HK-2 (cell line): ENCODE results near the gene NOVA2.
A peak's percentile ranks its signal among the peaks of the same experiment; 100 is the strongest.

ENCODE experiments used
- DNase-seq: peaks from one replicate; pipeline ENCODE4 v3.0.0-alpha.2; 2018; ENCODE audit not compliant: unreplicated experiment

Gene NOVA2

DNA sequence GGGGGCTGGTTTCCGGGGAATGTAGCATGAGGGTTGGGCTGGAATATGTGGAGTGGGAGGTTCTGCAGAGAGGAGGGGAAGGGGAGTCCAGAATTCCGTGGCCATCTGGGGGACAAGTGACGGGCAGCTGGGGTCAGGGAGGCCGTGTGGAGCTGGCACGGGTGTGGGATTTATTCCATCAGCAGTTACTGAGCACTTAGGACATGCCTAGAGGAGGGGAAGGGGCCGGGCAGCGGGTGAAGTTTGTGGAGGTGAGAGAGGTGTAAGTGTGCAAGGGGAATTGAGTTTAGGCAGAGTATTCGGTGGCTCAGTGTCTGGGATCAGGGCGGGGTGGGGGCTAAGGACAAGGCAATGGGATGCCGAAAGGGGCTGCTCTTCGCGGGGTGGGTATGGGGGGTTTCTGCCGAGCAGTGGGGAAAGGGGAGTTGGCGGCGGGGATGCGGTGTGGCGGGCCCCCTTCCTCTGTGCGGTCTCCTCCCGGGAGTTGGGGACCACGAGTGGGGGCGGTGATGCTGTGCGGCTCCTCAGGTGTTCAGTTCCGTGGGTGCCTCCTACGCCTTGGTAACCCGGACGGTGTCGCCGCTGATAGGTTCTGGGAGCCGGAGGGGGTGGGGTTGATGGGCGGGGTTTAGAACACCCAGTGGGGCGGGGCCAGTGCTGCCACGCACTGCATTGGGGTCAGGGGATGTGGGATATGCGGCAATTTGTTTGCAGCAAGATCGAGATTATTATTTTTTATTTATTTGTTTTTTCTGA is 27.0 kb upstream of the NOVA2 start:
- no peak for DNase-seq

GRCh38 chr19:45999653-46000121 is 26.0 kb upstream of the NOVA2 start:
- no peak for DNase-seq

DNA sequence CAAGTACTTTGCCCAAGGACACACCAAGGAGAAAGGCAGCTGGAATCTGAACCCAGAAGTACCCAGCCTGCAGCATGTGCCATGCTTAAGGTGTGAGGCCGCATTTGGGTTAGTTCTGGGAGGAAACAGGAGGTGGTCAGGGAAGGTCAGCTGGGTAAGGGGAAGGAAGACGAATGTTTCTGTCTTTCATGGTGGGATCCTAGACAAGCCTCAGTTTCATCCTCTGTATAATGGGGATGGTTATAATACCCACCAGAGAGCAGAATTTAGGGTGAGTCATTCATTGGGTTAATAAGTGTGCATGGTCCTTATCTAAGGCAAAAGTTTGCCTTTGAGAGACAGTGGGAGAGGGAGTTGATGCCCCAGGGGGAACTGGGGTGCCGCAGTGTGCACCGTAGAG is 25.2 kb upstream of the NOVA2 start:
- no peak for DNase-seq

- no peak for DNase-seq
These were observed 23.3 kb upstream of the NOVA2 start for GRCh38 chr19:45996933-45997332.

DNA sequence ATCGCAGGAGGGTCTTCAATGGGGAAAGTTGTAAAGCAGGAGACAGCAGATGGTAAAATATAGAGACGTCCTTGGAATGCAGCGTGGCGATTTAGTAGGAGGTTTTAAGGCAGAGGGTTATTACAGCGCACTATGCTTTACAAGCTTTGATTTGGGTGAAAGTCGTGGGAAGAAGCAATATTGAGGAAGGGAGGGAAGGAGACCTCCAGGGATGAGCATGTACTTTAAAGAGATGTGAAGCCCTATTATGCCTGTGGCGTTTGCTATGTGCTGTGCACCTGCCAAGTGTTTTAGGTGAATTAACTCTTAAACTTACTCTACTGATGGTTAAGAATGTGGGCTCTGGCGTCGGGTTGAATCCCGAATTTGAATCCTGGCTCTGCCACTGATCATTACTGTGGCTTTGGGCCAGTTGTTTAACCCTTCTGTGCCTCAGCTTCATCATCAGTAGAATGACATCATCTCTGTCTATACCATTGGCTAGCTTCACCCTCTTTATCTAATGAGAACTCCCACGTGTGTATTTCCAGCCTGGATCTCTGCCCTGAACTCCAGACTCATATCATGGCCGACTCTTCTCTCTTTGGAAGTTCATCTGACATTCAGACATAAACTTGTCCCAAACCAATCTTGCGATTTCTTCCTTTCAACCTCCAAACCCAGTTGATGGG is 22.2 kb upstream of the NOVA2 start:
- DNase-seq: no peak

GRCh38 chr19:45994998-45995714 is 21.5 kb upstream of the NOVA2 start, which contains the start of gene CCDC61:
Gene CCDC61 (plus strand): TSS chr19:45995467. CDS start chr19:46003019, 7,552 bp downstream.
- DNase-seq: peak; percentile 97

- DNase-seq: no peak
These were observed 20.9 kb upstream of the NOVA2 start for GRCh38 chr19:45994456-45994997.

- DNase-seq: no peak
These were observed 16.6 kb upstream of the NOVA2 start for GRCh38 chr19:45990113-45990728.

- DNase-seq: no peak
These were observed 11.7 kb upstream of the NOVA2 start for GRCh38 chr19:45985321-45985720.

GRCh38 chr19:45981350-45981749 is 7.7 kb upstream of the NOVA2 start:
- no peak for DNase-seq

DNA sequence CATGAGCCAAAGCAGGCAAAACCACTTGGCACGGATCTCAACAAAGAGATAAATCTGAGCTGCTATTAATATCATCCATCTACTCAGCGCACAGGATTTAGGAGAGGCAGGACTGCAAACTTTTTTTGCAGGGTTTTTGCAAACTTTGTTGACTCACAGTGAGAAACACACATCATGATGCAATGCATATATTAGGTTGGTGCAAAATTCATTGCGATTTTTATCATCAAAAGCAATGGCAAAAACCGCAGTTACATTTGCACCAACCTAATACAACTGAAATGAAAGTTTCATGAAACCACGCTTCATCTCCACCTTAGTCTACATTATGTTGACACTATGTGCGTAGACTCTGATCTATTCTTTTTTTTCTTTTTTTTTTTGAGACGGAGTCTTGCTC is 4.5 kb upstream of the NOVA2 start:
- DNase-seq: no peak

GRCh38 chr19:45976178-45976577 is 2.5 kb upstream of the NOVA2 start:
- no peak for DNase-seq

DNA sequence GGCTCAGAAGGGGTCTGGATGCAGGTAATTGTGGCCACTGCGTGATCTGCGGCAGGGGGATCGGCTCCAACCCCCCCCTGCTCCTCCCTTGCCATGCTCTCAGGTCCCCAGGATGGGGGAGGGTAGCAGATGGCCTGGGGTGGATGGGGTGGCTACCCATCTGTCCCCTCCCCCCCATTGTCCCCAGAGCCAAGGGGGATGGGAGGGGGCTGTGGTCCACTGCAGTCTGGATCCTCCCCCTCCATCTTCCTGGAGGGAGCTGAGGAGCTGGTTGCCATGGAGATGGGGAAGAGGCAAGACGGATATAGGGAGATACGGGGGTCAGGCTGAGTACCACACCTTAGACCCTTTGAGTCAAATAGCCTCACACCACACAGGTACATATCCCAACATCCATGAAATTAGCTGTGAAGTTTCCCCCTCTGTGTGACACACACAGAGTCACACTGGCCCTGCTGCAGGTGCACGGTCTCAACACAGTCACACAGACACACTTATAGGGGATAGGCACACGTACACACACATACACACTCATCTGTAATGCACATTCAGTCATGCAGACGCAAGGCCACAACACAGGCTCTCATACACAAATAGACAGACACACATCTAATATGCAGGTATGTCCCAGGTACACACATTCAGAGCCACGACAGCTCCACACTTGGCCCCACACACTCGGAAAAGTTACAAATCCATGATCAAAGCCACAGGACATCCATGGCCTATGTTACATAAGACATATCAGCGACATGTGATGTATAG is 1.8 kb upstream of the NOVA2 start:
- no peak for DNase-seq

- no peak for DNase-seq
These were observed 621 bp downstream of the NOVA2 start for GRCh38 chr19:45972947-45973540.

DNA sequence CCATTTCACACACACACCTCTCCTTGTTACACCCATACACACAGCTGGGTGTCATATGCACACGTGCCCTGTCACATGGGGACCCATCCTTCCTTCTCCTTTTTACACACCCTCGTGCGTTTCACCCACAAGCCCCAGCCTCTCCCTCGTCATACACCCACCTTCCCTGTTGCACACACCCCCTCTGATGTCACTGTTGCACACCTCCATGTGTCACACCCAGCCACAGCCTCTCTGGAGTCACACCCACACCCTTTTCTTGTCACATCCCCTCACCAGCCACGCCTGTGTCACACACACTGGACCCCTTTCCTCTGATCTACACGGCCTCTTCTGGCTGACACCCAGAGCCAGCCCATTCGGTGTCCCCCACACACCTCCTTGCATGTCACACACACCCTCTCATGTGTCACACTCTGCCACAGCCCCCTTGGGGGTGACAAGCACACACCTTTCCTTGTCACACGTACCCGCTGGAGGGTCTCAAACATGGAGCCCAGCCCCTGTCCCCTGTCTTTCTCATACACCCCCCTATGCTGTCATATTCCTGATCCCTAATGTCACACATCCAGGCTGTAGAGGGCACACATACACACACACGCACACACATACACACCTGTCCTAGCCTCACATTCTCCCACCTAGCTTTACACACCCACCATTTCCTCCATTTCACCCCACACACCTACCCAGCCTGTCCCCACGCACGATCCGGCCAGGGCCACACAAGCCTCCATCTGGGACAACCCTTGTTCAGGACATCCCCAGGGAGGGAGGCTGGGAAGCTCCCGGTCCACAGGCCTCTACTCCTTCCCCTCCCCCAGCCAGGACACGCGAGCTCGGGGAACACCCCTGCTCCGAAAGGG is 1.4 kb downstream of the NOVA2 start:
- no peak for DNase-seq

GRCh38 chr19:45971260-45971902 is 2.3 kb downstream of the NOVA2 start:
- DNase-seq: no peak

- DNase-seq: no peak
These were observed 4.0 kb downstream of the NOVA2 start for GRCh38 chr19:45969676-45970075.

DNA sequence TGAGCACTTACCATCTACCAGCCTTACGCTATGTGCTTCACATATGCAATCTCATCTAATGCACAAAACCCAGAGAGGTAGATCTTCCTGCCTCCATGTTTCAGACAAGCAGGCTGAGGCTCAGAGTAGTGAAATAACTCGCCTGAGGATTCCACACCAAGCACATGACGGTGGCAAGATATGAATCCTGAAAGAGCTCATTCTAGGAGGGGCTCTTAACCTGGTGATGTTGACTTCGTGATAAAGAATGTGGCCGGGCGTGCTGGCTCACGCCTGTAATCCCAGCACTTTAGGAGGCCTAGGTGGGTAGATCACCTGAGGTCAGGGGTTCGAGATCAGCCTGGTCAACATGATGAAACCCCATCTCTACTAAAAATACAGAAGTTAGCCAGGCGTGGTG is 5.0 kb downstream of the NOVA2 start:
- no peak for DNase-seq

GRCh38 chr19:45967246-45967645 is 6.4 kb downstream of the NOVA2 start:
- no peak for DNase-seq
